ENCODE measurements around the gene TAAR1. TPM values are rescaled to one million over a fixed set of nuclear protein-coding genes. Genes with fewer than 3 reads are reported as not detected.
"Not testable (repeated sequence)": the region's sequence is repeated elsewhere in the genome, so short reads cannot be mapped to it uniquely, and the experiment has no call there.

TAAR1 gene
- polyA plus RNA-seq (2014; cell fraction: cytosol; rRNA removed) = not detected in 2 replicates
- not detected in 2 replicates for polyA plus RNA-seq (2014; cell fraction: nucleus; rRNA removed)

DNA sequence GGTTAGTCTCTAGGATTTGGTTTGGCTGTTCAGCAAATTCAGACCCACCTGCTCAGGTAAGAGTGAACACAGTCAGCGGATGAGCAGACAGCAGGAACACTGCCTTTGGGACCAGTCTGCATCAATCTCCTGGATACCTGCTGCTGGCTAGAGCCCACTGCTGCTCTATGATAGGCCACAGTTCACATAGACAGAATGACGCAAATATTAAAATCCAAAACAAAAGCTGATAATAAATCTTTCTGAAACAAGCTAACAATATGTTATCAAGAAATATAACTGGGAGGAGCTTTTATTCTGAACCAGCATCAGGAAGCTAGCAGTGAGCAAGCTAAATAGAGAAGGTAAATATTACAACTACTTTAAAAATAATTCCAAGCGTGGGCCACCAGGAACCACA is at the start of gene TAAR1:
TSS of gene TAAR1 (minus strand) at position 101 of the 400 bp plus-strand sequence. CDS start 13,179 bp downstream, outside the sequence.
- DNase-seq (ENCODE audit: low spot score) = no peak

DNA sequence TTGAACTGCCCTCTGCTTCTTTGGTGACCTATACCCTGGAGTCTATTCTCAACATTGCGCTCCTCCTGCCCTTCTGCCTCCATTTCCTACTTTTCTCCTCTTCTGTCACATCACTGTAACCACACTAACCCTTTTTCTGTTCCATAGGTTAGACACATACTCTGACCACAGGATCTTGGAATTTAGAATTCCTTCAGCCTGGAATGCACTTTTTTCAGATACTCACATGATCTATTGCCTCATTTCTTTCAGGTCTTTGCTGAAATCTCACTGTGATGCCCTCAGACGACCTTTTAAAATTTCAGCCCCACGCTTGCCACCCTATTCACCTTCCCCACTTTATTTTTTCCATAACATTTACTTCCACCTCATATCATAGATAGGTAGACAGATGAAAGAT is 49.8 kb upstream of the TAAR1 start:
- no peak for DNase-seq (ENCODE audit: low spot score)

DNA sequence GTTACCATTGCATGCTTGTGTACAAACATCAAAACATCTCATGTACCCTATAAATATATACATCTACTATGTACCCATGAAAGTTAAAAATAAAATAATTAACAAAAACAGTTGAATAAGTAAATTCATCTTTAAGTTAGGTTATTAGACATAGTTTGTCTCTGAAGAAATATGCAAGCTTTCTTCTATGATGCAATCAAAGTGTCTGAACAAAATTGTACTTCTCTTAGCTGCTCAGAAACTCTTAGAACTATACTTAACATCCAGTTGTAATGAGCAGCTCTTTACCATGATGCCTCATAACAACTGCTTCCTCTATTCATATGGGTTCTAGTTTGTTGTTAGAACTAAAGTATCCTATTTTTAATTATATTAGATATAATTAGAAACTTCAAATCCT is 49.0 kb upstream of the TAAR1 start:
- DNase-seq (ENCODE audit: low spot score) = no peak

- not testable (repeated sequence) for DNase-seq (ENCODE audit: low spot score)
Measured at GRCh38 chr6:132706756-132707155, 47.8 kb upstream of the TAAR1 start.

- no peak for DNase-seq (ENCODE audit: low spot score)
Measured at GRCh38 chr6:132703936-132704335, 45.0 kb upstream of the TAAR1 start.

DNA sequence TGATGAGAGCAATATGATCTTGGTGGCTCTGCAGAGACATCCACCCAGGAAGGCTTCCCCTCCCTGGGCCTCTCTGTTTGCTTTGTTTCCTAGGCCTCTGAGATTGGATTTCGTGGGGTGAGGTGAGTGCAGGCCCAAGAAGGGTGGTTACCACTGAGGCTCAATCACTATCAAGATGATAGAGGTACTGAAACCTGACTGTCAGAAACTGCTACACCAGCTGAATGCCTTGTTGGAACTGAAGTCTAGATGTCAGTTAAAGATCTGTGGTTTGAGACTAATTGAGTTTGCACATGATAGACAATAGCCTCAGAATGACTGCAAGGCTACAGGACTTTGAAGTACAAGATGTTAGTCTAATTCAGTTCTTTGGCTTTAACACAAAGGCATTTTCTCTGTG is 39.6 kb upstream of the TAAR1 start:
- no peak for DNase-seq (ENCODE audit: low spot score)

DNA sequence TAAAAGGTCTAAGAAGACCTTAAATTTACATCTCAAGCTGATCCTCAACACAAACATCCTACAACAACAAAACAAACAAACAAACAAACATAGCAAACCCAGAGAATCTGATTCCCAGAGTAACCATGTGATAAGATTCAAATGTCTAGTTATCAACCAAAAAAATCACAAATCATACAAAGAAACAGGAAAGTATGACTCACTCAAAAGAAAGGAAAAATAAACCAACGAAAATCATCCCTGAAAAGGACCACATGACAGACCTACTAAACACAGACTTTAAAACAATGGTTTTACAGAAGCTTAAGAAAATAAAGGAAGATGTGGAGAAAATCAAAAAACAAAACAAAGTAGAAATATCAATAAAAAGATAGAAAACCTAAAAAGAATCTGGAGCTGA is 36.8 kb upstream of the TAAR1 start:
- no peak for DNase-seq (ENCODE audit: low spot score)

DNA sequence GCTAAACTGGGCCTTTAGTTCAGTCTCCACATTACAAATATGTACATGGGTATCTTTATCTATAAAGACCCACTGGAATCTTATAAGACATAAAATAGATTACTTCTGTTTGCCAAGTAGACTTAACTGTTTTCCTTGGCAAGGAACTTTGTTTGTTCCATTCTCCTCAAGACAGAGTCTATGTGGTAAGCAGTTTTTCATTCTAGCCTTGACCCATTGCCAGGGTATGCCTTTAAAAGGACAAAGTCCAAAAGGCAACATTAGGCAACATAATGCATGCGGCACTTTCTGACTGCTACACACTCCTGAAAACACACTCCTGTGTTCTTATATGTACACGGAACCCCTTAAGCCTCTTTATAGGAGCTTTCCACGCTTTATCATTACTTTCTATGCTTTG is 34.5 kb upstream of the TAAR1 start:
- DNase-seq (ENCODE audit: low spot score) = no peak

- DNase-seq (ENCODE audit: low spot score) = no peak
Measured at GRCh38 chr6:132690678-132691077, 31.7 kb upstream of the TAAR1 start.

DNA sequence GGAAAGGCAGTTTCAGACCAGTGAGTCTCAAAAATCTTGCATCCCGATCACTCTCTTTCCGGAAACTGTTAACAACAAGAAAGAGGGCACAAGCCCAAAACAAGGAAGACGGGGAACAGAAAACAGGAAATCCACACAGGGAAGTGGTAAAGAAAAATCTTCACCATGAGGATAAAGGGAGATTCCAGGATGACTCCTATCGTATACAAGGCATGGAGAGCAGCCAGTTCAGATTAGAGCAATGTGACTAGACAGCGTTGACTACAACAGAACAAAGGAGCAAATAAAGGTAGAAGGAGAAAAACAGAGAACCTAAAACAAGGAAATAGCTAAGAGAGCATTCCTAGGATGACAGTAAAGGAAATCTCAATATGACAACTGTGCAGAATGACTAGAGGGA is 28.3 kb upstream of the TAAR1 start:
- DNase-seq (ENCODE audit: low spot score) = no peak

DNA sequence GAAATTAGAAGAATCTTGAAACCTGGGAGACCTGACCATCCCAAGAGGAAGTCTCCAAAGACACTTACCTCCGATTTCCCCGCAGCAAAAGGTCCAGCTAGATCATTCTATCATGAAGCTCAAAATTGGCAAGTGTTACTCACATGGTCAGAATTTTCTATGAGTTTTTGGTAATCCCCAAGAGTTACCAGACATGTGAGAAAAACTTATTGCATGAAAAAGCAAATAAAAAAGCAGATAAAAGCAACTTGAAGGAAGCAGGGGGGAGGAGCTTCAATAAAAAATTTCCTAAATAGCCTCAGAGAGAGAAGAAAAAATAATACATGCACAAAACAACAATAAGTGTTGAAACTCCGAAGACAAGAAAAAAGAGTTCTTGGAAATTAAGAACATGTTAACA is 27.5 kb upstream of the TAAR1 start:
- DNase-seq (ENCODE audit: low spot score) = no peak

DNA sequence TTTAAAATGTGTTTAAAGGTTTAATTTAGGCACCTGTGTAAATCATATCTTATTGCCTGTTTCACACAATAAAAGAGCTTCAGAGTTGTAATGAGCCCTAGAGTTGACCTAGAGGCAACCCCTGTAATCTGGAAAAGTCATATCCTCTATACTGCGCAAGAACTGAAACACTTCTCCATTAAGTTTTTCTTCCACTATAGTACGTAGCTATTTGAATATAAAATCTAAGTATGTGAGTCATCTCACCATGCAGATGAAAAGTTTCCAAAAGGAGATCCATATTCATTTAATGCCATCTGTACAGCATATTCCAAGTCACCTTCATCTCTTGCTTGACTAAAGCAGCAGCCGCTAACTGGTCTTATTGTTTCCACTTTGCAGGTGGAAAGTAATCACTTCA is 26.0 kb upstream of the TAAR1 start:
- no peak for DNase-seq (ENCODE audit: low spot score)

DNA sequence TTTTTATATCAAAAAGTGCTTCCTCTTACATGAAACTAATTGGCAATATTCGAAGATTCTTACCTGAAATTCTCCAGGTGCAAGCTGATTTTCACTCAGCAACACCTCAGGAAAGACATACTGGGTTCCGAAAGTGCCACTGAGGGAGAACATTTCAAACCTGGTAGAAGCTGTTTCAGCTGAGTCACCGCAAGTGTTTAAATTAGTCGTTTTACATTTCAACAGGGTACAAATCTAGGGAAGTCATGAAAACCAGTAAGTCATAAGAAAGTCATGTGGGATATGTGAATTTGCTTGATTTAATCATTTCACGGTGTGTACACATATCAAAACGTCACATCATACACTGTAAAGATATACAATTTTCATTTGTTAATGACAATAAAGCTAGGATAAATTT is 25.3 kb upstream of the TAAR1 start:
- no peak for DNase-seq (ENCODE audit: low spot score)

DNA sequence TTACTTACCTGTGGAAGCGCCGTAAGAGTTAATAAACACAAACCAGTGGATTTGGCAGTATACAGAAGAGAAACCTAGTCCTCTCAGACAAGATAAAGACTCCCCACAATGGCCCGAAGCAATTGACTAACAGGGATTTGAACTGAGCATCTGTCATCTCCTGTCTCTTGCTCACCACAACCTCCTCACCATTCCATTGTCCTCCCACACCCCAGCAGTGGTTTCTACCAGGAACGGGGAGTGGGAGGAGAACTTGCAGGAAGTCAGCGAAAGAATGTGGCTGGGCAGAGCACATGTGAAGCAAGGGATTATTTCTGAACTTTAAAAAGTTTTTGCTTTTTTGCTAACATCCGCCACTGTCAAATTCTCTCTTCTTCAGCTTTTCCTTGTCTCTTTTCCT is 24.6 kb upstream of the TAAR1 start:
- DNase-seq (ENCODE audit: low spot score) = no peak

- not testable (repeated sequence) for DNase-seq (ENCODE audit: low spot score)
Measured at GRCh38 chr6:132679094-132679493, 20.1 kb upstream of the TAAR1 start.

DNA sequence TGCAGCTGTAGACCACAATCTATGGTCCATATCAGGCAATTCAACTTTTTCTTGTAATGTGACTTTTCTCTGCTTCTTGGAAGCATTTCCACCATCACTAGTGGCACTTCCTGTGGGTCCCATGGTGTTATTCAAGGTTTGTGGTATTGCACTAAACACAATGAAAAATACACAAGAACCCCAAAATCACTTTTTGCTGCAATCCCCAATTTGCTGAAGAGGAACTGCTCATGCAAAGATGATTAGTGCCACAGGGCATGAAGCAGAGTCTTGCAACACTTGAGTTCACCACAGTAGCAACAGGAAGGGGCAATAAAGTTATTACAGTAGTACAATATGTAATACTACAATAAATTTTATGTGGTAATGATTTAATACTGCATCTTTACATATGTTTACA is 16.8 kb upstream of the TAAR1 start:
- DNase-seq (ENCODE audit: low spot score) = no peak

DNA sequence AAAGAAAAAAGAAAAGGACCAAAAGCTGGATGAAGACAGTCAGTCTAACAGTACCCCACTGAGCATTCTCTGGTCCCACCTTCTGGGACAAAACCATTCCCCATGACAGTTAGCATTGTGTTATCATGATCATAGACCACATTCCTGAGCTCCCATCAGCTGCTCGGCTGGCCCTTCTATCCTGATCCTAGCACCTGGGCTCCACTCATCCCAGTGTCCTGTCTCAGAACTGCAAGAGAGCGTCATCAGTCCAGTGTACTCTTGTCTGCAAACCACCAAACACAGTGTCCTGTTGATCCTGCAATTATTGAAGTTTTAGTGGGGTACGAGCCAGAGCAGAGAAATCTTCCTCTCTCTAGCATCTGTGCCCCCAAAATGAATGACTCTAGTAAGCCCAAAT is 16.0 kb upstream of the TAAR1 start:
- no peak for DNase-seq (ENCODE audit: low spot score)

DNA sequence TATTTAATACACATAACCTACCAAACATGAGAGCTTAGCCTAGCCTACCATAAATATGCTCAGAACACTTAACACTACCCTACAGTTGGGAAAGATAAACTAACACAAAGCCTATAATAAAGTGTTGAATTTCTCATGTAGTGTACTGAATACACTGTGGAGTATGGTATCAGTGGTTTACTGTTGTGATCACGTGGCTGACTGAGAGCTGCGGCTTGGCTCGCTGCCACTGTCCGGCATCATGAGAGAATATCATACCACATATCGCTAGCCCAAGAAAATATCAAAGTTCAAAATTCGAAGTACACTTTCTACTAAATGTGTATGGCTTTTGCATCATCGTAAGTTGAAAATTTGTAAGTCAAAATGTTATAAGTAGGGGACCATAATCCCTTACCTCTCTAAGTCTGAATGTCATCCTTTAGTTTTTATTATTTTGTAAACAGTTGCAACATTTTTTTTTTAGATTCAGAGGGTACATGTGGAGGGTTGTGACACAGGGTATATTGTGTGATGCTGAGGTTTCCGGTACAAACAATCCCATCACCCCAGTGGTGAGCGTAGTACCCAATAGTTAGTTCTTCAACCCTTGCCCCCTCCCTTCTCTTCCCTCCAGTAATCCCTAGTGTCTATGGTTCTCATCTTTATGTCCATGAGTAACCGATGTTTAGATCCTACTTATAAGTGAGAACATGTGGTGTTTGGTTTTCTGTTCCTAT is 14.6 kb upstream of the TAAR1 start:
- DNase-seq (ENCODE audit: low spot score) = no peak

- no peak for DNase-seq (ENCODE audit: low spot score)
Measured at GRCh38 chr6:132671295-132671694, 12.3 kb upstream of the TAAR1 start.

DNA sequence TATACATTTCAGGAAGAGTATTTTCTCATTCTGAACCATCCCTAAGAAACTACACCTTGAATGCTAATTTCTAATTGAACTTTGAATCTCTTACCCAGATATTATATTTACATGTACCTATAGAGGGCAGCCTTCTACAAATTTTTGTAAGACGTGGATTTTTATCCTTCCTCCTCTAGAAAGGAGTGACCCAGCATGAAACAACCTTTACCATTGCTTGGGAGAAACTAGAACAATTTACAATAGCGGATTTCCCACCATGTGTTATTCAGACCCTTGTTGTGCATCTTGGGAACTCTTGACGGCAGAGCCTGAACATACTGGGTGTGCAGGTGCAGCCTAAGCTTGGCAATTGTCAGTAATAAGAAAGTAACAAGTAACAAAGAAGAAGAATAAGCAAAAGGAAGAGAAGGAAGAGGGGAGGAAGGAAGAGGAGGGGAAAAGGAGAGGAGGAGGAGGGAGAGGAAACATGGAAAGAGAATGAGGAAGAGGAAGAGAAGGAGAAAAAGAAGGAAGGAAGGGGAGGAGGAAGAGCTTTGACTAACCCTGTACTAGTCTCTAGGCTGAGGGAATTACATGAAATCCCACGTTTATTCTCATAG is 10.8 kb upstream of the TAAR1 start:
- peak; percentile 7 for DNase-seq (ENCODE audit: low spot score)

DNA sequence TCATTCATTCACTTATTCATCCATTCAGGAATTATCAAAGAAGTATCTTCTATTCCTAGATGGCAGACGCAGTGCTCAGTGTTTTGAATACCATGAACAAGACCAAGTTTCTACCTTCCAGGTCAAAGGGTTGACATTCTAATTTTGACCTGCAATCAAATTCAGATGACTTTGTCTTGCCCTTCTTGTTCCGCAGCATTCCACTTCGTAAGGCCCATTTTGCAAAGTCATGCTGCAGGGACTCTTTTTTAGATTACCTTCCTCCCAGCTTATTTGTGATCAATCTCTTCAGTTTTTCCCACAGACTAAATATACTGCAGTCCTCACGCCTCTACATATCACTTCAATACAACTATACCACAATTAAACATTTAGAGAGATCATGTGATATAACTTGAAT is 7.1 kb upstream of the TAAR1 start:
- no peak for DNase-seq (ENCODE audit: low spot score)

- DNase-seq (ENCODE audit: low spot score) = no peak
Measured at GRCh38 chr6:132664309-132665034, 5.5 kb upstream of the TAAR1 start.

- no peak for DNase-seq (ENCODE audit: low spot score)
Measured at GRCh38 chr6:132663661-132664060, 4.7 kb upstream of the TAAR1 start.

Data from SK-N-DZ (cell line).